ENCODE measurements around the gene LUZP2. TPM values are rescaled to one million over a fixed set of nuclear protein-coding genes. Genes with fewer than 3 reads are reported as not detected.
"Not testable (repeated sequence)": the region's sequence is repeated elsewhere in the genome, so short reads cannot be mapped to it uniquely, and the experiment has no call there.

LUZP2 gene
- total RNA-seq, 1 experiment from 2014 or later = not detected

DNA sequence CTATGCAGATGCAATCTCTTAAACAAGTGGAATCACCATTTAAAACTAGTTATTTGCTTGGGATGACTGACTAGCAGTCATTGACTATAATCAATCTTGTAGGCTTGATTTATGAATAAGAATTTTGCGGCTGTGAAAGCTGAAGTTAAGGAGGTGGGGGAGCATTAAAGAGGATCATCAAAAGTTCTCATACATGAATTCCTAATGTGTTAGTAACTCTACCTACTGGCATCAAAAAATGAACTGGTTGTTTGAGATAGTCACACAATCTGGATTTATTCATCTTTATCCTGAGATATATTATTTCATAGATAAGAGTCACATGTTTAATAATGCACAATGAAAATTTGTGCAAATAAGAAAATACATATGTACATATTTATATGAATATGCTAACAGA lies 393.6 kb downstream of the LUZP2 start:
- TF ChIP-seq, protein P1, sequence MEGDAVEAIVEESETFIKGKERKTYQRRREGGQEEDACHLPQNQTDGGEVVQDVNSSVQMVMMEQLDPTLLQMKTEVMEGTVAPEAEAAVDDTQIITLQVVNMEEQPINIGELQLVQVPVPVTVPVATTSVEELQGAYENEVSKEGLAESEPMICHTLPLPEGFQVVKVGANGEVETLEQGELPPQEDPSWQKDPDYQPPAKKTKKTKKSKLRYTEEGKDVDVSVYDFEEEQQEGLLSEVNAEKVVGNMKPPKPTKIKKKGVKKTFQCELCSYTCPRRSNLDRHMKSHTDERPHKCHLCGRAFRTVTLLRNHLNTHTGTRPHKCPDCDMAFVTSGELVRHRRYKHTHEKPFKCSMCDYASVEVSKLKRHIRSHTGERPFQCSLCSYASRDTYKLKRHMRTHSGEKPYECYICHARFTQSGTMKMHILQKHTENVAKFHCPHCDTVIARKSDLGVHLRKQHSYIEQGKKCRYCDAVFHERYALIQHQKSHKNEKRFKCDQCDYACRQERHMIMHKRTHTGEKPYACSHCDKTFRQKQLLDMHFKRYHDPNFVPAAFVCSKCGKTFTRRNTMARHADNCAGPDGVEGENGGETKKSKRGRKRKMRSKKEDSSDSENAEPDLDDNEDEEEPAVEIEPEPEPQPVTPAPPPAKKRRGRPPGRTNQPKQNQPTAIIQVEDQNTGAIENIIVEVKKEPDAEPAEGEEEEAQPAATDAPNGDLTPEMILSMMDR (IDR thresholded peaks at IDR 0.05; ENCODE audit: insufficient read depth in 1 of 2, low read depth in 1 of 2, low read length in 1 of 2, severe bottlenecking in 1 of 2, unreplicated experiment in 1 of 2) = no peak
- Mint-ChIP-seq H3K4me1 (ENCODE audit: low read depth, unreplicated experiment) (no peaks in the 10 kb centered on the region), H3K36me3 (ENCODE audit: insufficient read depth, unreplicated experiment) (no peaks in the 10 kb centered on the region), H3K9me3 (ENCODE audit: unreplicated experiment) (no peaks in the 10 kb centered on the region), H3K4me3 (ENCODE audit: unreplicated experiment) (no peak overlapping the region), H3K27me3 (ENCODE audit: insufficient read depth, unreplicated experiment) (no peaks in the 10 kb centered on the region), H3K27ac (ENCODE audit: unreplicated experiment) (no peak overlapping the region)
- Histone ChIP-seq H3K4me1 (no peaks in the 10 kb centered on the region), H3K27me3 (replicated peaks; ENCODE audit: control insufficient read depth, insufficient read depth, low read length) (no peaks in the 10 kb centered on the region), H3K36me3 (ENCODE audit: control insufficient read depth, insufficient read depth, low read length) (no peaks in the 10 kb centered on the region), H3K9me3 (no peaks in the 10 kb centered on the region), H3K4me3 (ENCODE audit: low read depth, low read length) (no peak overlapping the region)
- ChIA-PET POLR2A (no interaction called here), CTCF (no interaction called here)
- intact Hi-C loops (cut with micrococcal nuclease; ENCODE audit: unreplicated experiment) = no loop called here
- BruUV-seq (replicated peaks) = no TSS peak
- DNase-seq = no peak

GRCh38 chr11:24891845-24892492 lies 395.1 kb downstream of the LUZP2 start:
- POLR2A ChIA-PET; CTCF ChIA-PET; DNase-seq; H3K4me3 Mint-ChIP-seq (ENCODE audit: unreplicated experiment); H3K36me3 ChIP-seq (ENCODE audit: control insufficient read depth, insufficient read depth, low read length); intact Hi-C loops (cut with micrococcal nuclease; ENCODE audit: unreplicated experiment); BruUV-seq (replicated peaks); H3K4me1 ChIP-seq; H3K27me3 Mint-ChIP-seq (ENCODE audit: insufficient read depth, unreplicated experiment); H3K27me3 ChIP-seq (replicated peaks; ENCODE audit: control insufficient read depth, insufficient read depth, low read length); H3K9me3 ChIP-seq; H3K4me3 ChIP-seq (ENCODE audit: low read depth, low read length); H3K27ac Mint-ChIP-seq (ENCODE audit: unreplicated experiment); H3K9me3 Mint-ChIP-seq (ENCODE audit: unreplicated experiment); H3K36me3 Mint-ChIP-seq (ENCODE audit: insufficient read depth, unreplicated experiment); H3K4me1 Mint-ChIP-seq (ENCODE audit: low read depth, unreplicated experiment): not testable (repeated sequence)

DNA sequence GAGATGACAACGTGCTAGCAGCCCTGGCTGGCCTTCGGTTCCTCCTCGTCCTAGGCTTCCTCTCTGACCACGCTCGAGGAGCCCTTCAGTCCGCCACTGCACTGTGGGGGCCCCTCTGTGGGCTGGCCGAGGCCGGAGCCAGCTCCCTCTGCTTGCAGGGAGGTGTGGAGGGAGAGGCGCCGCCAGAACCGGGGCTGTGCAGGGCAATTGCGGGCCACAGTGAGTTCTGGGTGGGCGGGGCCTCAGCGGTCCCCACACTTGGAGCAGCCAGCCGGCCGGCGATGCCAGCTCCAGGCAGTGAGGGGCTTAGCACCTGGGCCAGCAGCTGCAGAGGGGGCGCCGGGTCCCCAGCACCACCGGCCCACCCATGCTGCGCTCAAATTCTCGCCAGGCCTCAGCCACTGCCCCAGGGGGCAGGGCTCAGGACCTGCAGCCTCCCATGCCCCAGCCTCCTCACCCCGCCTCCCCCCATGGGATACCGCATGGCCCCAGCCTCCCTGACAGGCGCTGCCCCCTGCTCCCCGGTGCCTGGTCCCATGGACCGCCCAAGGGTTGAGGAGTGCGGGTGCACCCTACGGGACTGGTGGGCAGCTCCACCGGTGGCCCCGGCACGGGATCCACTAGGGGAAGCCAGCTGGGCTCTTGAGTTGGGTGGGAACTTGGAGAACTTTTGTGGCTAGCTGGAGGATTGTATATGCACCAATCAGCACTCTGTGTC lies 399.4 kb downstream of the LUZP2 start:
- Histone ChIP-seq H3K4me1 (no peaks in the 10 kb centered on the region), H3K27me3 (replicated peaks; ENCODE audit: control insufficient read depth, insufficient read depth, low read length) (no peaks in the 10 kb centered on the region), H3K36me3 (ENCODE audit: control insufficient read depth, insufficient read depth, low read length) (no peaks in the 10 kb centered on the region), H3K4me3 (ENCODE audit: low read depth, low read length) (no peak overlapping the region), H3K9me3 (no peaks in the 10 kb centered on the region)
- intact Hi-C loops (cut with micrococcal nuclease; ENCODE audit: unreplicated experiment) = no loop called here
- DNase-seq = no peak
- BruUV-seq (replicated peaks) = no TSS peak
- POLR2A ChIA-PET = no interaction called here
- no peak overlapping the region for H3K27ac Mint-ChIP-seq (ENCODE audit: unreplicated experiment)
- no peaks in the 10 kb centered on the region for H3K4me1 Mint-ChIP-seq (ENCODE audit: low read depth, unreplicated experiment)
- CTCF ChIA-PET = no interaction called here
- H3K4me3 Mint-ChIP-seq (ENCODE audit: unreplicated experiment) = no peak overlapping the region
- H3K36me3 Mint-ChIP-seq (ENCODE audit: insufficient read depth, unreplicated experiment) = no peaks in the 10 kb centered on the region
- no peaks in the 10 kb centered on the region for H3K27me3 Mint-ChIP-seq (ENCODE audit: insufficient read depth, unreplicated experiment)
- TF ChIP-seq, protein P1 (IDR thresholded peaks at IDR 0.05; ENCODE audit: insufficient read depth in 1 of 2, low read depth in 1 of 2, low read length in 1 of 2, severe bottlenecking in 1 of 2, unreplicated experiment in 1 of 2) = no peak
- H3K9me3 Mint-ChIP-seq (ENCODE audit: unreplicated experiment) = peaks cover 8% of the 10 kb centered on the region

Data from Caco-2 (cell line).